ENCODE results near the gene ANK3. TPM values are rescaled to one million over a fixed set of nuclear protein-coding genes. Genes with fewer than 3 reads are reported as not detected.

The ANK3 gene
- total RNA-seq, 1 donor from 2014 or later = 65.3 TPM

GRCh38 chr10:60303778-60304177 lies 85.9 kb downstream of the ANK3 start:
- TF ChIP-seq POLR2AphosphoS5 (IDR thresholded peaks at IDR 0.05; ENCODE audit: insufficient read depth in 1 of 2, low read depth in 1 of 2) (no peak), CTCF (IDR thresholded peaks at IDR 0.05) (no peak), POLR2A (IDR thresholded peaks at IDR 0.05) (no peak)
- Histone ChIP-seq H3K4me3 (no peak overlapping the region), H3K27ac (no peak overlapping the region), H3K27me3 (no peaks in the 10 kb centered on the region), H3K9me3 (no peaks in the 10 kb centered on the region), H3K36me3 (no peaks in the 10 kb centered on the region), H3K4me1 (no peaks in the 10 kb centered on the region)
- DNase-seq (ENCODE audit: extremely low spot score in 2 of 2) = no peak
- intact Hi-C loops (cut with DNase I) = no loop called here

- TF ChIP-seq POLR2AphosphoS5 (IDR thresholded peaks at IDR 0.05; ENCODE audit: insufficient read depth in 1 of 2, low read depth in 1 of 2) = no peak
- TF ChIP-seq POLR2A (IDR thresholded peaks at IDR 0.05) = no peak
- no peak for TF ChIP-seq CTCF (IDR thresholded peaks at IDR 0.05)
- Histone ChIP-seq H3K4me3 (peak overlapping the region in 1 of 2 donors; percentile 15), H3K27me3 (no peaks in the 10 kb centered on the region), H3K36me3 (no peaks in the 10 kb centered on the region), H3K4me1 (no peaks in the 10 kb centered on the region), H3K27ac (no peak overlapping the region), H3K9me3 (no peaks in the 10 kb centered on the region)
- DNase-seq (ENCODE audit: extremely low spot score in 2 of 2) = no peak
- intact Hi-C loops (cut with DNase I) = no loop called here
Observed at GRCh38 chr10:60299961-60300883, 89.5 kb downstream of the ANK3 start.

- intact Hi-C loops (cut with DNase I) = no loop called here
- H3K4me1 ChIP-seq = no peaks in the 10 kb centered on the region
- H3K36me3 ChIP-seq = no peaks in the 10 kb centered on the region
- H3K9me3 ChIP-seq = no peaks in the 10 kb centered on the region
- no peak for DNase-seq (ENCODE audit: extremely low spot score in 2 of 2)
- no peaks in the 10 kb centered on the region for H3K27me3 ChIP-seq
- peak overlapping the region in 1 of 2 donors; percentile 15 for H3K4me3 ChIP-seq
- TF ChIP-seq POLR2A (IDR thresholded peaks at IDR 0.05) (no peak), CTCF (IDR thresholded peaks at IDR 0.05) (no peak), POLR2AphosphoS5 (IDR thresholded peaks at IDR 0.05; ENCODE audit: insufficient read depth in 1 of 2, low read depth in 1 of 2) (no peak)
- no peak overlapping the region for H3K27ac ChIP-seq
Observed at GRCh38 chr10:60299390-60299778, 90.3 kb downstream of the ANK3 start.

GRCh38 chr10:60298408-60299389 lies 91.0 kb downstream of the ANK3 start:
- no peak overlapping the region for H3K4me3 ChIP-seq

More at GRCh38 chr10:60298408-60299389, 91.0 kb downstream of the ANK3 start:
- H3K27me3 ChIP-seq = no peaks in the 10 kb centered on the region
- TF ChIP-seq POLR2AphosphoS5 (IDR thresholded peaks at IDR 0.05; ENCODE audit: insufficient read depth in 1 of 2, low read depth in 1 of 2) = no peak
- no peak for TF ChIP-seq CTCF (IDR thresholded peaks at IDR 0.05)
- TF ChIP-seq POLR2A (IDR thresholded peaks at IDR 0.05) = no peak
- no peaks in the 10 kb centered on the region for H3K9me3 ChIP-seq
- no peaks in the 10 kb centered on the region for H3K4me1 ChIP-seq
- DNase-seq (ENCODE audit: extremely low spot score in 2 of 2) = no peak
- intact Hi-C loops (cut with DNase I) = no loop called here
- H3K36me3 ChIP-seq = no peaks in the 10 kb centered on the region
- H3K27ac ChIP-seq = no peak overlapping the region

Data from vagina (tissue), 2 donors.